ENCODE data around the gene TMA7.

The TMA7 gene

GRCh38 chr3:48403533-48404439 lies 36.3 kb upstream of the TMA7 start:
- no peak overlapping the region for H3K4me3 ChIP-seq (ENCODE audit: low read length)
- H2AFZ ChIP-seq (ENCODE audit: low read length): no peak overlapping the region
- H3K27ac ChIP-seq (ENCODE audit: low read length): no peak overlapping the region
- no peaks in the 10 kb centered on the region for H3K9me2 ChIP-seq (replicated peaks; ENCODE audit: insufficient read depth, low read length)
- H3K4me1 ChIP-seq (ENCODE audit: low read length): no peaks in the 10 kb centered on the region
- no peaks in the 10 kb centered on the region for H3K79me2 ChIP-seq (ENCODE audit: low read length)
- H3K36me3 ChIP-seq (replicated peaks; ENCODE audit: insufficient read depth, low read length): no peaks in the 10 kb centered on the region
- no peak for DNase-seq
- no peak for TF ChIP-seq CTCF (IDR thresholded peaks at IDR 0.05; ENCODE audit: low read length)
- no peak for TF ChIP-seq EZH2 (optimal IDR thresholded peaks at IDR 0.05; ENCODE audit: low read depth, low read length)
- no peak for TF ChIP-seq EZH2phosphoT487 (IDR thresholded peaks at IDR 0.05; ENCODE audit: low read length)
- H3K9ac ChIP-seq (ENCODE audit: low read length): no peak overlapping the region
- no peaks in the 10 kb centered on the region for H3F3A ChIP-seq (ENCODE audit: insufficient read depth, low read length)
- H3K4me2 ChIP-seq (ENCODE audit: low read depth, low read length): no peak overlapping the region
- no peaks in the 10 kb centered on the region for H4K20me1 ChIP-seq (ENCODE audit: insufficient read depth, low read length)
- H3K9me3 ChIP-seq (replicated peaks; ENCODE audit: insufficient read depth, low read length): no peaks in the 10 kb centered on the region
- H3K27me3 ChIP-seq (replicated peaks; ENCODE audit: insufficient read depth, low read length): peaks cover 8% of the 10 kb centered on the region

DNA sequence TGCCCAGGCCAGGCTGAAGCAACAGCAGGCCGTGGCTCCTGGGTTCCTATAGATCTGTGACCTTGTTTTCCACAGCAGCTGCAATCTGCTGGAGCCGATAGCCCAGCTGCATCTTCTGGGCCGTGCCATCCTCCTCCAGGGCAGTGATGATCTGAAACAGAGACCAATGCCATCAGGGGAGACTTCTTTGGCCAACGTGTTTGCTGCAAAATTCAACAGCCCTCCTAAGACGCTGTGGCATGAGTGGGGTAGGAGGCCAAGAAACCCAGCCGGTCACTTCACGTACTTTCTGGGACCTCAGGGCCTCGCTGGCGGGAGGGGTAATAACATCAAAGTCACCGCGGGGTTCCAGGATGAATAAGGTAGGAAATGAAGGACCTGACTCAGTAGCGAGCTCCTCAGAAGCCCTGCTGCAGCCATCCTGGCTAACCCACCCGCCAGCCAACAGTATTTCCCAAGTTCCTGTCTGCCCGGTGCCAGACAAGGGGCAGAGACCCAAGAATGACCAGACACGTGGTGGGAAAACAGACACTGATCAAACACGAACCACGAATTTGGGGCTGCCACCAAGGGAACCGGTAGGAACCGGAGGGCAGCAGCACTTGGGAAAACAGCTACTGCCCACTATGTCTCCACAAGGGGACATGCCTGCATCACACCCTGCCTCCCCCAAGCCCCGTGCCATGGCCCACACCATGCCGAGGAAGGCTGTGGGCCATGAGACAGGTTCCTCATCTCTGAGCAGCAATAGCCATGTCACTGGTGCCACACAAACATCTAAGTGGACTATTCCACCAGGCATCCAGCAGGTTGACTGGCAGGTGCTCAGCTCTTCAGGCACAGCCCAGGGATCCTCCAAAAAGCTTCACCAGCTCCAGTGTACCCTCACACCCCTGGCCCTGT lies 35.4 kb upstream of the TMA7 start:
- TF ChIP-seq CTCF (IDR thresholded peaks at IDR 0.05; ENCODE audit: low read length) (no peak), EZH2 (optimal IDR thresholded peaks at IDR 0.05; ENCODE audit: low read depth, low read length) (no peak), EZH2phosphoT487 (IDR thresholded peaks at IDR 0.05; ENCODE audit: low read length) (no peak)
- Histone ChIP-seq H3K36me3 (replicated peaks; ENCODE audit: insufficient read depth, low read length) (no peaks in the 10 kb centered on the region), H3K9me3 (replicated peaks; ENCODE audit: insufficient read depth, low read length) (no peaks in the 10 kb centered on the region), H4K20me1 (ENCODE audit: insufficient read depth, low read length) (no peaks in the 10 kb centered on the region), H3K4me2 (ENCODE audit: low read depth, low read length) (no peak overlapping the region), H3K4me1 (ENCODE audit: low read length) (no peaks in the 10 kb centered on the region), H3K9me2 (replicated peaks; ENCODE audit: insufficient read depth, low read length) (no peaks in the 10 kb centered on the region), H3K9ac (ENCODE audit: low read length) (no peak overlapping the region), H2AFZ (ENCODE audit: low read length) (no peak overlapping the region), H3F3A (ENCODE audit: insufficient read depth, low read length) (no peaks in the 10 kb centered on the region), H3K27ac (ENCODE audit: low read length) (no peak overlapping the region), H3K79me2 (ENCODE audit: low read length) (no peaks in the 10 kb centered on the region), H3K27me3 (replicated peaks; ENCODE audit: insufficient read depth, low read length) (peaks cover 11% of the 10 kb centered on the region), H3K4me3 (ENCODE audit: low read length) (no peak overlapping the region)
- no peak for DNase-seq

DNA sequence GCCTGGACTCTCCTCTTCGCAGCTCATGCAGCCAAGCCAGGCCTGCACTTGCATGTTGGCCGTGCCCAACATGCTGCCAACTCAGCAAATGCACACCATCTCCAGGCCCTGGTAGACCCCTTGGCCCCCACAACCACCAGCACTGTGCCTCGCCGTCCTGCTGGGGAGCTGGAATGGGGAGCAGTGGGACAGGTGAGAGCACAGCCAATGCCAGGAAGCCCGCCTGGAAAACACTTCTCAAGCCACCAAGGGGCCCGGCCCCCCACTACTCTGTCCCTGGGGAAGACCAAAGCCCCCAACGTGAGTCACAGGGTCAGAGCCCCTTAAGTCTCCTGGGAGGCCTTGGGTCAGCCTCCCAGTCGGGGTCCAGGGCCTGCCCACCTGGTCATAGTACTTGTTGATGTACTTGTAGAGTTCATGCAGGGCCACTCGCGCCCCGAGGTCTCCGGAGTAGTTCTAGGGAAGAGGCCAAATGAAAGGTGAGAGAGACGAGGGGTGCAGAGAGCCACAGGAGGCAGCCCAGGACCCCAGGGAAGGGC lies 34.6 kb upstream of the TMA7 start:
- H3K79me2 ChIP-seq (ENCODE audit: low read length): no peaks in the 10 kb centered on the region
- H3F3A ChIP-seq (ENCODE audit: insufficient read depth, low read length): no peaks in the 10 kb centered on the region
- H3K9me2 ChIP-seq (replicated peaks; ENCODE audit: insufficient read depth, low read length): no peaks in the 10 kb centered on the region
- H3K27me3 ChIP-seq (replicated peaks; ENCODE audit: insufficient read depth, low read length): peaks cover 11% of the 10 kb centered on the region
- no peak overlapping the region for H3K9ac ChIP-seq (ENCODE audit: low read length)
- no peak for TF ChIP-seq CTCF (IDR thresholded peaks at IDR 0.05; ENCODE audit: low read length)
- no peaks in the 10 kb centered on the region for H3K4me1 ChIP-seq (ENCODE audit: low read length)
- DNase-seq: no peak
- H2AFZ ChIP-seq (ENCODE audit: low read length): no peak overlapping the region
- no peaks in the 10 kb centered on the region for H3K36me3 ChIP-seq (replicated peaks; ENCODE audit: insufficient read depth, low read length)
- H3K4me2 ChIP-seq (ENCODE audit: low read depth, low read length): no peak overlapping the region
- no peaks in the 10 kb centered on the region for H4K20me1 ChIP-seq (ENCODE audit: insufficient read depth, low read length)
- no peak overlapping the region for H3K27ac ChIP-seq (ENCODE audit: low read length)
- H3K9me3 ChIP-seq (replicated peaks; ENCODE audit: insufficient read depth, low read length): no peaks in the 10 kb centered on the region
- no peak overlapping the region for H3K4me3 ChIP-seq (ENCODE audit: low read length)
